Medulla oblongata (tissue), 1 donor: Measurements from ENCODE around the gene LCE2B.

ENCODE experiments used
- DNase-seq: peaks from one replicate; pipeline ENCODE4 v3.0.0-alpha.2; 2015; ENCODE audit errors: extremely low spot score

LCE2B gene

DNA sequence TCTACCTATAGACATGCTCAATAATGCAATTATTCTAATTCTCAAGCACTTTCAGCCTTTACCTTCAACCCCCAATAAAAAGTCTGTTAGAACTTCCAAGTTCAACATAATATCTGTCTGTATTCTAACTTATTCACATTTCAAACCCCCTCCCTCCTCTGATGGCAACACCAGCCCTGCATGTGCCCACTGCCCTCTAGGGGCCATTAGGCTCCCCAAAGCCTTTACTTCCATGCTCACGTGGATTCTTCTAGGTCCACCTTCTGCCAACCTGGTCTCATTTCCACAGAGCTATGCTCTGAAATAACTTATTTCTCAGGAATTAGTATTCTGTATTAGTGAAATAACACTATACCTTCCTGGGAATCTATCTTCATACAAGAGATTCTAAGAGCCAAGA, 49.7 kb downstream of the LCE2B start:
- no peak for DNase-seq
